ENCODE data around the gene RS1.

The RS1 gene

DNA sequence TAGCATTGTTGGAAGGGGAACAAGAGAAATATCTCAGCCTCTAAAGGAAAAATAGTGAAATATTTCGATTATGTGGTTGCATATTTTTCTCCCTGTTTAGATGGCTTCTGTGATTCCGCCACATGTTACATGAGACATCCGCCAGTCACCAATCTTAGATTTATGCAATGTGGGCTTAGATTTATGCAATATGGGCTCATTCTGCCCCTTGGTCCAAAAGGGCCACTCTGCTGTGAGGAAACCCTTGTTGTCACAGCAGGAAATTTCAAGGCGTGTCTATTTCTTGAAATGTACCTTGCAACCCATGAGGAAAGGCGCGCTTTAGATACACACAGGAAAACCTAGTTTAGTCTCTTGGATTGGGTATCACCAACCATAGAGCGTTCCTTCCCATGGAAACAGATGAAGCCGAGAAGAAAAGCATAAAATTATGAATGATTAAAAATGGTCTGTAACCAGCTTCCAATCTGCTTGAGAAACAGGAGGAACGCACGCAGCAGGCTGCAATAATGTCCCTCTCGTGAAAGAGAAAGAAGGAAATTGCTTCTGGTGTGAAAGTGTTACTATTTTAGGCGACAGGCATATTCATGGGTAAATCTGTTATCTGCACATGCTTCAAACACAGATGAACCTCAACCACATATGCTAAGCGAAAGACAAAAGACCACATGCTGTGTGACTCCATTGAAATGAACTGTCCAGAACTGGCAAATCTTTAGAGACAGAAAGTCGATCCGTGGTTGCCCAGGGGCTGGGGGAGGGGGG lies 3.7 kb downstream of the RS1 start:
- no peak for DNase-seq (ENCODE audit: low read depth in 2 of 2)

DNA sequence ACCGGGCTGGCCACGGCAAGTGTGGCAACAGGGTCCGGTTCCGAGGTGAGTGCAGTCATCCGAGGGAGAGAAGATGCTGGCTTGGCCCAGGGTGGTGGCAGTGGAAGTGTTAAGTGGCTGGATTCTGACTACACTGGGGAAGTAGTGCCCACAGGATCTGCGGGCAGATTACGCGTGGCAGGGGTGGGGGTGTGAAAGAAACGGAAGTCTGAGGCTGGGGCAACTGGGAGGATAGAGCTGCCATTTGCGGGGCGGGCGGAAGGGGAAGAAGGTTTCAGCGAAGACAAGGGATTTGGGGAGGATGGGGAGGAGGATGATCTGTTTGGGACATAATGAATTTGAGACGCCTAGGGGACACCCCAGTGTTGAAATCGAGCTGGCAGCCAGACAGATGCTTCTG lies 5.3 kb downstream of the RS1 start:
- DNase-seq (ENCODE audit: low read depth in 2 of 2): no peak

DNA sequence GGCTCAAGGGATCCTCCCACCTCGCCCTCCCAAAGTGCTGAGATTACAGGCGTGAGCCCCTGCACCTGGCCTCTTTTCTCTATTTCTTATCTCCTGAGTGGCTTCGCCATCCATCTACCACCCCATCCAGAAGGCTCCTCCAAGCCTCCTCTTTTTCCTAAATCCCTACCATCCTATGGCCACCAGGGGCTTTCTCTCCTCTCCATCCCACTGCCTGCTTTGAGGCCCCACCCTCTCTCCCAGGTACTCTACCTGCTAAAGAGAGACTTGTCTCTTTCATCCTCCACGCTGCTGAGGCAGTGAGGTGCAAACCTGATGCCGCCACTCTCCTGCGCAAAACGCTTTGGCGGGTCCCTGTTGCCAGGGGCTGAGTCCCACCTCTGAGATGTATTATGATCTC lies 7.0 kb downstream of the RS1 start:
- no peak for DNase-seq (ENCODE audit: low read depth in 2 of 2)

DNA sequence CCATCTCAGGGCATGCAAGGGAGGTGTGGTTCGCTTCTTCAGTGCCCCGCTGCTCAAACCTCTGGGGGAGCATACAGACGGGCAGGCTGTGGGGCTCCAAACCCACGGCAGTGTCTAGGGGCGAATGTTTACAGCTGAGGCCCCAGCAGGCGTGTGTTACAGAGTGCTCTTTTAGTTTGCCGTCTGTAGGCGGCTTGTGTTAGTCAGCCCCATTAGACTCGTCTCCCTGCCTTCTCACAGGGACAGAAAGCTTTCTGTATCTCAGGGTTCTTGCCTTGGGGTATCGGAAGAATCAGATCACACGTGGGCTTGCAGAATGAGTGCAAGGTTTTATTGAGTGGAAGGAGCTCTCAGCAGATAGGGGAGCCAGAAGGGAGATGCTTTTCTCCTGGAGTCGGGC lies 10.6 kb downstream of the RS1 start:
- DNase-seq (ENCODE audit: low read depth in 2 of 2): no peak

DNA sequence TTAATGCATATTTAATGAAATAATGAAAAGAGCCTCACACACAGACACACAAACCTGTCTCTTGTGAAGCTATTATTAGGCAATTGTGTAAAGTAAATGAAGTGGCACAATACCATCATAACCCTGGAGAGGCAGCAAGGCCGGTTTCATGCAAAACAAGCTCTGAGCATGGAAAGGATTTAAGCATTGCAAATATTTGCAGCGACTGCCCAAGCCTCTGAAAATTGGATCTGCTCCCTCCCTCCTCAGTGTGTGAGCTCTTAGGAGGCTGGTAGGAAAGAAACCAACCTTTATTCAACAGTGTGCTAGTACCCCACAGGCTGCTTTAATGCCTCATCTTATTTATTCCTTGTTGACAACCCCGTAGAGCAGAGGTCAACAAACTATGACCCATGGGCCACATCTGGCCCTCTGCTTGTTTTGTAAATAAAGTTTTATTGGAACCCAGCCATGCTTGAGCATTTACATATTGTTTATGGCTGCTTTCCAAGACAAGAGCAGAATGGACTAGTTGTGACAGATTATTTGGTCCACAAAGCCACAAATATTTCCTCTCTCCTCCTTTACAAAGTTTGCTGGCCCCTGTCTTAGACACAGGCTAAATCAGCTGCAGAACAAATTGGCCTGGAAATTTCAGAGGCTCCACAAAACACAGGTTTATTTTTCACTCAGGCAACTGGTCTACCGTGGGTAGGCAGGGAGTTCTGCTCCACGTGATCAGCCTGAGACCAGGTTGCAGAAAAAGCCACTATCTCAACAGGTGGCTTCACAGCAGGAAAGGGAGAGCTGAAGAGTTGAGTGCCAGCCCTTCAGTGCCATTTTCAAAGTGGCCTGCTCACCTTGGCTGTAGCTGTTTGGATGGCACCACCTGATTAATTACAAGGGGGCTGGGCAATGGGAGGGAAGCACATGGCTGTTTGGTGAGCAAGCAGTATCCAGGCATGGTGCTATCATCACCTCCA lies 16.8 kb downstream of the RS1 start:
- no peak for DNase-seq (ENCODE audit: low read depth in 2 of 2)

DNA sequence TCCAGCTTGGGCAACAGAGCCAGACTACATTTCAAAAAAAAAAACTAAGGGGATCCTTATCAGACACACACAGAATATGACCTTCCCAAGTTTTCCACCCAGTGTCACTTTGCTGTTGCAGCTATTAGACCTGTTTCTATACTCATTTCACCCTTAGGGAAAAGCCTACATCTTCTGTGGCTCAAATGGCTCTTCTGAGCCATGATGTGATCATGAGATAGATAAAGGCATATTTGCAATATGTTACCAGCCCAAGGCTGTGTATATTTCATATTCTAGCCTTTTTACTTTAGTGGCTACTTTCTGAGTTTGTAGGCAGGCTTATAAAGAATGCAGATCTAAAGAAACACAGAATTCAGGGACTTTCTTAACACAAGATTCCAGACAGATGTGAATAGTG lies 19.3 kb downstream of the RS1 start:
- no peak for DNase-seq (ENCODE audit: low read depth in 2 of 2)

DNA sequence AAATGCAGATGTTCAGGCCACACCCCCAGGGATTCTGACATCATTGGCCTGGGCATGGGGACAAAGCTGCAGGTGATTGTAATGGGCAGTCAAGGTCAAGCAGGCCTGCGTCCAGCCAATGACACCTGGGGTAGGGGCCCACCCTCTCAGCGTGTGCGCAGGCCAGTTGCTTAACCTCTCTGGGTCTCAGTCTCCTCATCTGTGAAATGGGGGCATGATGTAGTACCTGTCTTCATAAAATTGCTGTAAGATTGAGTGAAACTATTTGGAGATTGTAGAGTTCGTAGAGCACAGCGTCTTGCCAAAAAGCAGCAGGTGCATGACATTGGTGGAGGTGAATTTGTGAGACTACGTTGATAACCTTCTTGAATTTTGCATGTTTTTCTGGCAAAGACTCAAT lies 21.2 kb downstream of the RS1 start:
- DNase-seq (ENCODE audit: low read depth in 2 of 2): no peak

DNA sequence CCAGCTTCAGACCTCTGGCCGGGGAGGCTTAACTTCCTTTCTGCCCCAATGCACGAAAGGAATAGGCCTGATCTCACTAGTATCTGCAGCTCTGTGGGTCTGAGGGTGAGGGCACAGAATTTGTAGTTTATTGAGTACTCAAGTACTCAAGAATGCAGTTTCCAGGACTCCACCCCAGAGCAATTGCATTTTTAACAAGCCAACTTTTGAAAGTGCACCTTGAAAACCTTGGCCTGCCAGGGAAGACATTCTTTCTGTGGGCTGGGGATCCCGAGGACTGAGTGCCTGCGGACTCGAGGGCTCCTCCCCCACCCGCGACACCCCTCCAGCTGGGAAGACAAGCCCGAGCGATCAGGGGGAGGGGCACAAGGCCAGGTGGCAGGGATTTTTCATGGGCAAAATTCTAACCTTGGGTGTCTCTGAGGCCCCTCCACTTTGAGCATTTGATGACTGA lies 22.4 kb downstream of the RS1 start:
- no peak for DNase-seq (ENCODE audit: low read depth in 2 of 2)

DNA sequence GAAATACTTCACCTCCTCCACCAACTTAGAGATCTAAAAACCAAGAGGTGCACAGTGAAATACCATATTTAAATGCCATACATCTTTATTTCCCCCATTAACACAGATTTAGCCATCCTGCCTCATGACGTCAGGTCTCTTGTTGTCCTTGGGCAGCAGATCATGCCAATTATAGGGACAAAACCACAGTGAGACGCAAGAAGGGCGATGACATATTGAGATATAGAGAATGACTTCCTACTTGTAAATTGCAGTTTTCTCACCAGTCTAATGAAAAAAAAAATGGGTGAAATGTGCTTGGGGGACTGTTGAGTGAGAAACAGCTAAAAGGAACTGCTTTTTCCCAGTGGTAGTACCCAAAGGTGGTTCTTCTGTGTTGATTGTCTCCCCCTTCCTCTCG lies 24.3 kb downstream of the RS1 start:
- no peak for DNase-seq (ENCODE audit: low read depth in 2 of 2)

DNA sequence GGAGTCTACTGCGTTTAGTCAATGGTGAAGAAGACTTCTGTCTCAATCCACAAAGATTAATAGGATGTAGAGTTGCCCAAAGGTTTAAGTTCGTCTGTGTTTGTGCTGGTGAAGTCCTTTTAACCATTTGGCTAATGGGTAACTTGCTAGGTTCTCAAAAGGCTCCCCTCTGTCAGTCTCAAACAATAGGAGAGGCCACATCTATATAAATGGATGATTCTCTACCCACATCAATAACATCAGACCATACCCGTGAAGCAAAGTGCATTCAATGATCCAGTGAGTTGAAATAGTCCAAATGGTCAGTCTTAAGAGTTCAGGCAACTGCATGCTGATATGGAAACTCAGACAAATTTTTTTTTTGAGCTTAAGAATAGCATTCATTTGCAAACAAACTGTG lies 28.1 kb downstream of the RS1 start:
- DNase-seq (ENCODE audit: low read depth in 2 of 2): no peak

DNA sequence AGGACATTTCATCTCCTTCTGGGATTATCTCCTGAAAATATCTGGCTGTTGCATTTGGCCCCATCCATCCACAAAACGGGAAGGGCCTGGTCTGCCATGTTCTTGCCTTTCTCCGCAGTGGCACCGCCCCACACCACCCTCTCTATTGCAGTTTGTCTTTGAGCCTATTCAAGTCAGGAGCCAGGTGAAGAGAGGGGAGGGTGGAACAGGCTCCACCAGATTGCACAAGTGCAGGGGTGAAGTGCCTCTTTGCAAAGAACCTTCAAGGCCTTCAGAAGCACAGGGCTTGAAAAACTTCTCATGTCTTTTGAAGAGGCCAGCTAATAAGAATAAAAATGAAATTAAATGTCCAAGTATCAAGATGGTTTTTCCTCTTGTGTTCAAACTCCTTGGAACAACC lies 28.7 kb downstream of the RS1 start:
- DNase-seq (ENCODE audit: low read depth in 2 of 2): no peak

DNA sequence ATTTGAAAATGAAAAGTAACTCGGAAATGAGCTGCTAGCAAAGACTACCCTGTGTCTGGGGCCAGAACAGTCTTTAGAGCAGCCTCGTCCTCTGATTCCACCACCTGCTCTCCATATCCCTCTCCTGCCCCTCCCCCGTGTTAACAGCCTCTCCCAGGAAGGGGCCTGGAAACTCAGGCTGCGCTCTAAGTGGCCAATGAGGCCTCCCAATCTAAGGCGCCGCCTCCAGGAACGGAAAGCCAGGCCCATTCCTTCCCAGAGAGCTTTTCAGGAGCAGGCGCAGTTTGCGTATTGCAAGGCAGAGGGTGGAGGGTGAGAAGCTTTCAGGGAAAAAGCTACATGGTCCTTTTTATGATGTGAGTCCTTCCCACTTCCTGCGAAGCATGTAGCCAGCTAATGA lies 31.2 kb downstream of the RS1 start:
- DNase-seq (ENCODE audit: low read depth in 2 of 2): no peak

DNA sequence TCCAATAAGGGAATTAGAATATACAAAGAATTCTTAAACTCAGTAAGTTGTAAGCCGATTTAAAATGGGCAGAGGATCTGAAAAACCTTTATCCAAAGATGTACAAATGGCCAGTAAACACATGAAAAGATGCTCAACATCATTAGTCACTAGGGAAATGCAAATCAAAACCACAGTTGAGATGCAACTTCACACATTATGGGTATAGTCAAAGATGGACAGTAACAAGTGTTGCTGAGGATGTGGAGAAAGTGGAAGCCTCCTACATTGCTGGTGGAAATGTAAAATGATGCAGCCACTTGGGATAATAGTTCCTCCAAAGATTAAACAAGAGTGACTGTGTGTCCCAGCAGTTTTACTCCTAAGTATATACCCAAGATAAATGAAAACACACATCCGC lies 32.6 kb downstream of the RS1 start:
- no peak for DNase-seq (ENCODE audit: low read depth in 2 of 2)

DNA sequence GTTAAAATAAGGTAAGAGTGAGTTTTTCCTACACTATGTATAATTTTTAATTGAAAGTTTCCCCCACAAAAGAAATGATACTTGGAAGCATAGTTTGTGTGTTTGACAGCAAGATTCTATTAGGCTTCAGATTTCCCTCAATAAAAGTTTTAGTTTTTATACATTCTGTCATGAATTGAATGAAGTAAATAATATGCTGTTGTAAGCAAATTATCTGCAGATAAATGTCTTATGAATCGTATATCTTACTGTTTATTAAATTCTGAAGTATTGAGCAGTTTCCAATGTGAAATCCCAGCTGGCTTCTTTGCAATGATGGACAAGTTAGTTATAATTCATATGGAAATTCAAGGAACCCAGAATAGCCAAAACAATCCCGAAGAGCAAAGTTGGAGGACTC lies 33.5 kb downstream of the RS1 start:
- DNase-seq (ENCODE audit: low read depth in 2 of 2): no peak

DNA sequence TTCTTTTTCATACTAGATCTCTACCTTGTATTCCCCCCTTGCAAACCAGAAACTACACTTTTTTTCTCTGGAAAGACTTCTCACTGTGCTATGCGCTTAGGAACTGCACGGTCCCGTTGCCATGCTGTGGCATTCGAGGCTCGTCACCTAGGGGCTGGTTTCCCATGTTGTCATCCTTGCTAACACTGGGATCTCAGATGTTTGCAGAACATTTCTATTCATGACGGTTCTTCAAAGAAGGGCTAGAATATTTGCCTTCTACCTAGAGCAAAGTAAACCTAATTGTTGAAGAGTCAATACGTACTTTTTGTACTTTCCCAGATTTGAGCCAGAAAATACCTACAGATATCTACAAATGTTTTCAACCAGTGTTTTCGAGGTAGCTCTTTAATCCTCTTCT lies 41.0 kb downstream of the RS1 start:
- no peak for DNase-seq (ENCODE audit: low read depth in 2 of 2)

DNA sequence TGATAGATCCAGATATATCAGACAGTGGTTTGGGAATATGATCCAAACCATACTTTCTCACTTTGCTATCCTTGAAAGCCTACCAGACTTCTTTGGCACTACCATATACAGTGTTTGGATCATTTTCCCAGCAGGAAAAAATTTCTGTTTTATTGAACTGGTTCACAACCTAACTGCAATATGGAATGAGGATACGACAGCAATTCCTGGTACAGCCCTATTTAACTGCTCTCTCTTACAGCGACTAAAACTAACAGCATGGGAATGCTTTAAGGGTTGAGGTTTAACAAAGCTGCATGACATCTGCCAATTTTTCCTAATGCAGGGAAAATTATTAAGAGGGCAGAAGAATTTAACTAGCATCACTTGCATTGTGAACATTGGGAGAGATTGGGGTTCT lies 47.3 kb downstream of the RS1 start:
- no peak for DNase-seq (ENCODE audit: low read depth in 2 of 2)

DNA sequence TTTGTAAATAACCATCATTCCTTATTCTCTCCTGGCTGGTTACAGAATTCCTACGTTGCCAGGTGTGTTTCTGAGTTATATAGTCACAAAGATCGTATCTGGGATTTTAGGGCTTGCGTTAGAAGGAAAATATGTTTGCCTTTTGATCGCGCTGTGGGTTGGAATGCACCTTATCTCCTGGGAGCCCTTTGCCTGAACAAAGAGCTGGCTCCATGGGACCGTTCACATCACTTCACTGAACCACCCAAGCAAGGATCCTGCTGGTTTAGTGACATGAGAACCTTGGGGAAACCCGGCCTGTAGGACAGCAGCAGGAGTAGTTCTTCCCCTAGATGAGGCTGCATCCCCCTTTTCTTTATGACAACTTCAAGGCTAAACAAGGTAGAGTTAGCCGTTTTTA lies 51.6 kb downstream of the RS1 start:
- DNase-seq (ENCODE audit: low read depth in 2 of 2): no peak

DNA sequence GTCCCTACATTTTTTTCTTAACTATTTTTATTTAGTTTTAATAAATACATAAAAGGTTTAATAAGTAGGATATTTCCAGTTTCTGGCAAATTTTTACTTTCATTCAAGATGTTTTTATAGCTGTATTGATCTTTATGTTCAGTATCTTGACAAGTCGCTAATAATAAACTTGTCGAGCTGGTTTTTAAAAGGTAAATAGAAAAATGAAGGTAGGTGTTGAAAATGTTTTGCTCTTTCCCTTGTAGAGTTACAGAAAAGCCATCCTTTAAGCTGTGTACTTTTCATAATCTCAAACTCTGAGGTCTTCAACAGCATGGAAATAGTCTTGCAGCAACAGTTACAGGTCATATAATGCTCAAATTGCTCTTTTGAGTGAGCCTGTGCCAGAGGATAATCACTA lies 52.6 kb downstream of the RS1 start:
- DNase-seq (ENCODE audit: low read depth in 2 of 2): no peak

DNA sequence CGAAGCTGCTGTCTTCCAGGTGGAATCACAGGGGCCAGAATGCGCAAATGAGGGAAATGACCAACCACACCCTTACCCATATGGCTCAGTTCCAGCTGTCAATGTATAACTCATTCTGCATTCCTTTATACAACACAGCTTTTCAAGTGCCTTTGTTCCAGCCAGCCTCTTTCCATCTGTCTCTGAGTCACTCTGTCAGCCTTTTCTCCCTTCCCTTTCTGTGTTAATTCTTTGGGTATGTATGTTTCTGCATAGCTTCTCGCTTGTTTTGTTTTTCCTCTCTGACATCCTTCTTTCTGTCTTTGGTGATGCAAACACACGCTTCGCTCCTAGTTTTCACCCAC lies 54.5 kb downstream of the RS1 start:
- DNase-seq (ENCODE audit: low read depth in 2 of 2): no peak

DNA sequence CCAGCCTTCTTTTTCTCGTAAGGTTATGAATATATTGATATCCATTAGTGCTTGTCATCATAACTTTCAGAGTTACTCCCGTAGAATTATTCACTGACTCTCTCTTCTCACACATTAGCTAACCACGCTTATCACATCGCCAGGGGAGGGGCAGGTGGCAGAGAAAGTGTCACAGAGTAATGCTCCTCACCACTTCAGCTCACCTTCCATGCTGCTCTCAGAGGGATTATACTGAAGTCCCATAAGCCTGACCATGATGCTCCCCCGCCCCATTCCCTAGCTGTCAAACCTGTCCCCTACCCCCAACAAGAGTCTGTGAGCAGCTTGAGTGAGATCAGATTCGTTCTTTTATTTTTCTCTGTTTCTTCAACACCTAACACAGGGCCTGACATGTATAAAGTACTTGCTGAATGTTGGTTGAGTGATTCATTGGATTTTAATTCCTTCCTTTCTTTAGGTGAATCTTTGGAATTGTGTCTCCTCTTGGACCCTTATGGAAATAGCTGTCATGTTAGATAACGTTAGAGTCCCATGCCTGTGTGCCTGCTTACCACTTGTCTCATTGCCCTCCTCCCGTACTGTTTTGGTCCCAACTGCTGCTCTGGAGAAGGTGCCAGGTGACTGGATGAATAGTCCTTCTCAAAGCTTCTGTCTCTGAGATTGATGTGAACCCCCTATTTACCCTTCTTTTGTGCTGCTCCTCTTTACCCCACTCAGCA lies 55.1 kb downstream of the RS1 start:
- DNase-seq (ENCODE audit: low read depth in 2 of 2): no peak

DNA sequence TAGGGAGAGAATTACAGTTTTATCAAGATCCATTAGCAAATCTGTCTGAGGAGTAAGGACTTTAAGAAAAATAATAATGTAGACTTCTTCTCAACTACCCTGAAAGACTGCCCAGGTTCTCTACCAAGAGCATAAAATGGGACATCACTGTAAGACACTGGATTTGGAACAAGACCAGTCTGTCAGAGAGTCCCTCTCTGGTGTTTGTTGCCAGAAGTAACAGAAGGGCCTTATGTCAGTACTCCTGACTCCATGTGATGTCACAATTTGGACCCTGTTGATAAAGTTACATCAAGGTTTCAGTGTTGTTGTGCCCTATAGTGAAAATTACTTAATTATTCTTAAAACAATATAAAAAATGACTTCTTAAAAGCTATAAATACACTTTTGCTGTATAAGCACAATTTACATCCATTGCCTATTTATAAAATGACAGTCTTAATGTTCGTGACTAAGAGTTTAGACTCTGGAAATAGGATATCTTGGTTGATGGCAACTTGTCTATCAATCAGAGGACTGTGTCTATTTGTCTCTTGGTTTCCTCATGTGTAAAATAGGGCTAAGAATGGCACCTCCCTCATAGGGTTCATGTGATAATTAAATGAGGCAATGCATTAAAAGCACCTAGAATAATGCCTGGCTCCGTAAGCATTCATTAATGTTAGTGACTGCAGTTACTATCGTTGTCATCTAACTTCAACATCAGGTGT lies 57.8 kb downstream of the RS1 start:
- DNase-seq (ENCODE audit: low read depth in 2 of 2): no peak

DNA sequence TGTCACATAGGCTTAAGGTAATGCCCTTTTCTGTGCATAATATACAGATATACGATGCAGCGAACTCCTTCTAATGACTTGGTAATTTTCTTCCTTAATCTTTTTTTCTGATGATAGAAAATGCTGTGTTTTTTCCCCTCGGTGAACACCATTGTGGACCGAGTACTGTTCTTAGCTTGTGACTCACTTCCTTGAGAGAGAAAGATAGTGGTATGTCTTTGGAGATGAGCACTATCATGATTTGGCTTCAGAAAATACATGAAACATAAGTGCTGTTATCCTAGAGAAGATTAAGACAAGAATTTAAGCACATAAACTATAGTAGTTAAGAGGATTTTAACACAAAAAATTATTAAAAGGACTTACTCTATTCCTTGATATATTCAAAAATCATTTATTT lies 63.9 kb downstream of the RS1 start:
- no peak for DNase-seq (ENCODE audit: low read depth in 2 of 2)
